HG03565 (cell line): ENCODE data around the gene GK2.

Experiments
- ATAC-seq: cut with Tn5 transposase; IDR thresholded peaks from one replicate; pipeline ENCODE4 v1.9.1; 2021; ENCODE audit warnings: mild to moderate bottlenecking, moderate library complexity; ENCODE audit not compliant: unreplicated experiment

GK2 gene

DNA sequence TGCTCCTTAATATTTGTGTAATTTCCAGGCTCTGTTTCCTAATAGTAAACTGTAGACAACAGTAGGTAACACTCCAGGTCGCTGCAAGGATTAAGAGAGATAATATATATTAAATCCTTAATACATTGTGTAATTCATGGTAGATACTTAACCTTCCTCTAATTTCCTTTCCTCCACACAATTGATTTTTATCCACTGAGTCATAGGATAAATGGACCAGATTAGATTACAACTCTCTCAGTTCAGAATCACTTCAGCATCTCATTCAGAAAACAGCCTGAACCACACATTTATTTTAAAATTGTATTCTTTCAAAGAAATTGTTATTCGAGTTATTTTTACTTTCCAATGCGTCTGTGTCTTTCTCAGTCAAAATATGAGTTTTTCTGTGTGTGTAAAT, 17.1 kb downstream of the GK2 start:
- ATAC-seq, result no peak

DNA sequence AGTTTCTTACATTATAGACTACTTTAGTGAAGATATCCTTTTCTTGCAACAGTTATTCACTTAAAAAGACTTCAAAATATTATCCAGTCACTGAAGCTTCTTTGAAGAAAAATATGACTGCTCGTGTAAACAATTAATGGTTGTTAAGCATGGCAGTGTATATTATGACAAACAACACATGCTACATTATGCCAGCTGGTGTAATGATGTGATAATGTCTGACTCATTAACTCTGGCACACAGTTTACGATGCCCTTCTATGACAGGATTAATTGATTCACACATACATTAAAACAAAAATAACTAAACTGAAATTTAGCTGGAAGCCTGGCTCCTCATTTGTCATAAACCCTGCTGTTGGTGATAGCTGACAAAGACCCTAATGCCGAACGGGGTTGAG, 22.4 kb downstream of the GK2 start:
- no peak for ATAC-seq

DNA sequence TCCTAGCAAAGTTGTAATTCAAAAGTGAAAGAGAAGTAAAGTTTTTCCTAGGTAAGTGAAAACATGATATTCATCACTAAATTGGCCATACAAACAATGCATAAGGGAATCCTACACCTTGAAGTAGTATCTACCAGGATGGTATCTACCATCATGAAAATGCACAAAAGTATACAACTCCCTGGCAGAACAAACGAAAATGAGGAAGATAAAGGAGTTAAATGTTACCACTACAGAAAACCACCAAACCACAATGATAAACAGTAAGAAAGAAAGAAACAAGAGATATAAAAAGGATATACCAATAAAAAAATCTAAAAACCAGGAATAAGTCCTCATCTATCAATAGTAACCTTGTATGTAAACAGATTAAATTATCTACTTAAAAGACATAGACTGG, 26.9 kb downstream of the GK2 start:
- no peak for ATAC-seq

DNA sequence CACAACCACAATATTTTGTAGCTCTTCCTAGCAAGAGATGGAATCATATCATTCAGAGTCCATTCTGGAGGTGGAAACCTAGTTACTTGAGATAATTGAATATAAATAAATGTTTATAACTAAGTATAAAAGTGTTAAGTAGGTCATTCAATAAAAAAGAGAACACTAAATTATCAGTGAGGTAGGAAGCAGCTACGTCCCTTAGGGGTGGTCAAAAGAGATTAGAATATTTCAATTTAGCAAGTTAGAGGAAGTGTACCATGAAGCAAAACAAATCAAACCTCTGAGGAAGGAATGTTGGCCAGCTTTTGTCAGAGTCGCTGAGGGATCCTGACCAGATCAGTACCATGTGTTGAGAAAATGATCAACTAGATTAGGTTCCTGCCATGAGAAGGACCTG, 38.0 kb downstream of the GK2 start:
- ATAC-seq, result no peak

DNA sequence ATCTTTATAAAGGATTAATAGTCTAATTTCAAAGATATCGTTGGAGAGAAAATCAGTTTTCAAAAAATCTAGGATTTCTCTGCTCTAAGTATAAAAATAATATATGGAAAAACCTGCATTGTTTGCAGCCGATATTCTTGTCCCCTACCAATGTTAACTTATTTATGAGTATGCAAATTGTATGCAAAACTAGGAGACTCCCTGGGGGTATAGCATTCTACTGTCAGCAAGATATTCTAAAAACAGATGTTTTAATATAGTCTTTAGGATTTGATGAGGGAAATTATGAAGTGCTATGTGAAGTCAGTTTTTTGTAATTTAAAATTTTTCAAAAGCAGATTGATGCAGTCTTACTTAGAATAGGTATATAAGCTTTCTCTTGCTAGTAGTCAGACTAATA, 40.9 kb downstream of the GK2 start:
- no peak for ATAC-seq

DNA sequence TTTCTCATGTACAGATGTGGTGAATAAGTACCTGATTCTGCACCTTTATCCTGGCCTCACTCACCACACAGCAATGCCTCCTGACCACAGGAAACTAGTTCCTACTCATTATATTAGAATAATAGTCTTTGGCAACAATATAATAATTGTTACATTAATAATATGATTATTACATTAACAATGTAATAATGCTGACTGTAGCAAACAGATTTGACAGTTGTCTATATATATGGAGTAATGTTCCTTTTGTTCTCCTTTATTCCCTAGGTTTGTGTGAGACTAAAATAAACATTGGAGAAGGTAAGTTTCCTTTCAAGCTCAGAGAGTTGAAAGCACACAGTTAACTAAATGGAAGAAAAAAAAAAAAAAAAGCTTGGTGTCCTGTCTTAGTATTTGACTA, 41.6 kb downstream of the GK2 start:
- ATAC-seq, result no peak

DNA sequence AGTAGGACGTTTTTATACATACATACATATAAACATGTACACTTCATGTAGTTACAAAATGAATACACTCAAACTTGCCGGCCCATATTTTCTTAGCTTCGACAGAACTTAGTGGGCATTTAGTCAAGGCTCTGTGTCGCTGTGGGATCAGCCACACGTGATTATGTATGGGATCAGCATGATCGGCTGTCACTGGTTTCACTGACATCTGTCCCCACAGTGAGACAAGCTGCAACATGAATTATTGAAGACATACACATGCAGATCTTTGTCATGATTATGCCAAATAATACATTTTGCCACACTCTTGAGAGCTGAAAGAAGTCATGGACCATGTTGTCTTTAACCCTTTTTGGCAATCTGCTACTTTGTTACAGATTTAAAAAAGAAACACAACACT, 44.0 kb downstream of the GK2 start:
- no peak for ATAC-seq

DNA sequence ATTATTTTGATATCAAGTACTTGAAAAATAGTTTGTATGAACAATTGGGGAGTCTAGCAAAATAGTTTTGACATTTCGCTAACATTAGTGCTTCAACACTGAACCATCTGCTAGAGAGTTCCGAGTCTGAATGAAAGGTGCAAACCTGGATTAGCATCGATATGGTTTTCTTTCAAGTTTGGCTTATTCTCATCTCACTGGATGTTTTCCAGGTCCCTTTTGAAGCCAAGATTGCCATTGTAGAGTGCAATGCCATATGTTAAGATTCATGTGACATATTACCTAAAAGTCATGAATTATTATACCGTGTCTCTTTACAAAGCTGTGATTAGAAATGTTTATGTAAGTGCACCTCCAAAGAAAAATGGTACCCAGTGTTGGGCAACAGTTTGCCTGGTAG, 45.4 kb downstream of the GK2 start:
- no peak for ATAC-seq

DNA sequence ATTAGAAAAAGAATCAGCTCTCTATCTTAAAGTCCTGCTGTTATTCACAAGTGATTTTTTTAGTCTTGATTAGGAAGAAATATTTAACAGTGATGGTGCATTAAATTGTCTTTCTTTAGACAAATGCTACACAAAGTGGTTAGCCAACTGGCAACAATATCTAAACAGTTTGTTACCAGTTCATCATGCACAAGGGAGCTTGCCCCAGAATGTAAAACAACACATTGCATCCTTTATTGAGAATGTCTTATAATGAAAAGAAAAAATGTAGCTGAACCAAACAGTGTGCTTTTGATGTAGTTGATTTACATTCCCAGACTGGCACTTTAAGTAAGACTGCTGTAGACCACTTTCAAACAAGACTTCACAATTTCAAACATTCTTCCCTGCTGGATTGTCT, 48.0 kb downstream of the GK2 start:
- ATAC-seq, result no peak

DNA sequence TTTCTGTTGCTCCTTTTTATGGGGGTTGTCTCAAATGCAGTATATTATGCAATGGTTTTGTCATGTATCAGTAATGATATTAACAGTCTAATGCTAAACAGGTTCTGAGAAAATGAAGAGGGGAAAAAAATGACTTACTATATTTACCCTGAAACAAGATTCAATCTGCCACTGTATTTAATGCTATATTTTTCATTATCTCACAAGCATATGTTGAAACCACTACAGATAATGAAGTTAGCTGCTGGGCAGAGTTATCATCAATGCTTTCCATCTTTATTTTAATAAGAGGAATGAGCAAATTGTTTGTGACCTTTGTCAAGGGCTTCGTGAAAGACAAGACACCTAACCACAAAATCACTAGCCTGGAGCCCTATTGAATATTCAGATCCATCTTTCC, 49.6 kb downstream of the GK2 start:
- no peak for ATAC-seq

DNA sequence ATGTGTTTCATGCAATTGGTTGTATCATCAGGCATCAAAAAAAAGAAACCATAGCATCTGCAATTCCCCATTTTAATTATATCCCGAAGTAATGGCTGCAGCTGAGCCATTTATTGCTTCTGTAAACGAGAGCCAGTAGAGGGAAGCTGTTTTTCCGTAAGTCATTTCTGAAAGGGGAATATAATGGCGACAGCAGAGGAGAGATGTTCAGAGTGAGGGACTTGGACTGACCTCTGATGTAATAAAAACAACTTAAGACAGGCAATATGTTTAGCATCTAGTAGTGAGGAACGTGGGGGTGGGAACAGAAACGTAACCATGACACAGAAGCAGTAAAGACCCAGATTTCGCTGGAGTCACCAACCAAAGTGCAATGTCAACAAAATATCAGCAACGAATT, 50.7 kb downstream of the GK2 start:
- no peak for ATAC-seq
